Stimulated activated CD4-positive, alpha-beta T cell treated with anti-CD3 and anti-CD28 coated beads, Interleukin-15, amount 100 ng/mL, for 1 hour (primary cell): Measurements from ENCODE around the gene TELO2.
"Not testable (repeated sequence)": the region's sequence is repeated elsewhere in the genome, so short reads cannot be mapped to it uniquely, and the experiment has no call there.

Experiments used
- DNase-seq, 2 donors: peaks; one replicate each; pipeline ENCODE4 v3.0.0-alpha.2; 2020; ENCODE audit warnings: low read depth in 1 of 2, low spot score in 1 of 2

TELO2 gene

GRCh38 chr16:1475552-1476114 lies 17.5 kb upstream of the TELO2 start:
- no peak for DNase-seq

GRCh38 chr16:1477033-1477432 lies 16.1 kb upstream of the TELO2 start:
- no peak for DNase-seq

- not testable (repeated sequence) for DNase-seq
These were observed 14.2 kb upstream of the TELO2 start for GRCh38 chr16:1478937-1479336.

- DNase-seq = no peak
These were observed 11.0 kb upstream of the TELO2 start for GRCh38 chr16:1481906-1482835.

GRCh38 chr16:1485847-1486496 lies 7.2 kb upstream of the TELO2 start:
- no peak for DNase-seq

- no peak for DNase-seq
These were observed 6.4 kb upstream of the TELO2 start for GRCh38 chr16:1486551-1487390.

- DNase-seq = no peak
These were observed 5.6 kb upstream of the TELO2 start for GRCh38 chr16:1487395-1488053.

GRCh38 chr16:1488054-1488601 lies 5.0 kb upstream of the TELO2 start:
- no peak for DNase-seq

GRCh38 chr16:1488619-1489018 lies 4.5 kb upstream of the TELO2 start, which contains the start of gene PTX4:
Gene PTX4, minus strand, starts transcription at chr16:1488944. Its CDS starts 35 bp downstream, at chr16:1488909.
- DNase-seq = no peak

- DNase-seq = no peak
These were observed 4.1 kb upstream of the TELO2 start for GRCh38 chr16:1489077-1489476.

GRCh38 chr16:1491327-1491726 lies 1.8 kb upstream of the TELO2 start:
- no peak for DNase-seq

GRCh38 chr16:1492082-1492922 lies 858 bp upstream of the TELO2 start:
- no peak for DNase-seq

GRCh38 chr16:1493746-1494094 lies 560 bp downstream of the TELO2 start:
- DNase-seq = no peak

GRCh38 chr16:1494129-1494640 lies 1.0 kb downstream of the TELO2 start:
- DNase-seq = no peak

- no peak for DNase-seq
These were observed 1.6 kb downstream of the TELO2 start for GRCh38 chr16:1494711-1495110.

- DNase-seq = no peak
These were observed 2.2 kb downstream of the TELO2 start for GRCh38 chr16:1495211-1495888.

GRCh38 chr16:1495889-1496262 lies 2.7 kb downstream of the TELO2 start:
- no peak for DNase-seq

GRCh38 chr16:1496464-1496863 lies 3.3 kb downstream of the TELO2 start:
- DNase-seq = no peak
